ENCODE data around the gene ETHE1.

DNA sequence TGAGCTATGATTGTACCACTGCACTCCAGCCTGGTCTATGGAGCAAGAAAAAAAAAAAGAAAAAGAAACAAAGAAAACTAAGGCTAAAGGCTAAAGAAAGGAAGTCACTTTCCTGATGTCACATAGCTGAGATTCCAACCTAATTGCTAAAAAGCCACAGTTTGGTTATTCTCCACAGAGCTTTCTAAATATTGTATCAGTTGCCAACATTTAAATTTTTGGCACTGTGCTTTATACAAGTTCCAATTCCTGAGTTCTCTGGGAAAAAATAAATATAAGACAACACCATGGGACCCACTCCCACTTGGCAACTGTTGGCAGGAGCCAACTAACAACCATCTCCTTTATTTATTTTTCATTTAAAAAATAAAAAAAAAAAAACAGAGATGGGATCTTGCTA is 50.4 kb downstream of the ETHE1 start:
- TF ChIP-seq, protein P1, sequence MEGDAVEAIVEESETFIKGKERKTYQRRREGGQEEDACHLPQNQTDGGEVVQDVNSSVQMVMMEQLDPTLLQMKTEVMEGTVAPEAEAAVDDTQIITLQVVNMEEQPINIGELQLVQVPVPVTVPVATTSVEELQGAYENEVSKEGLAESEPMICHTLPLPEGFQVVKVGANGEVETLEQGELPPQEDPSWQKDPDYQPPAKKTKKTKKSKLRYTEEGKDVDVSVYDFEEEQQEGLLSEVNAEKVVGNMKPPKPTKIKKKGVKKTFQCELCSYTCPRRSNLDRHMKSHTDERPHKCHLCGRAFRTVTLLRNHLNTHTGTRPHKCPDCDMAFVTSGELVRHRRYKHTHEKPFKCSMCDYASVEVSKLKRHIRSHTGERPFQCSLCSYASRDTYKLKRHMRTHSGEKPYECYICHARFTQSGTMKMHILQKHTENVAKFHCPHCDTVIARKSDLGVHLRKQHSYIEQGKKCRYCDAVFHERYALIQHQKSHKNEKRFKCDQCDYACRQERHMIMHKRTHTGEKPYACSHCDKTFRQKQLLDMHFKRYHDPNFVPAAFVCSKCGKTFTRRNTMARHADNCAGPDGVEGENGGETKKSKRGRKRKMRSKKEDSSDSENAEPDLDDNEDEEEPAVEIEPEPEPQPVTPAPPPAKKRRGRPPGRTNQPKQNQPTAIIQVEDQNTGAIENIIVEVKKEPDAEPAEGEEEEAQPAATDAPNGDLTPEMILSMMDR (IDR thresholded peaks at IDR 0.05; ENCODE audit: borderline replicate concordance, extremely low read depth, low read length, poor library complexity, severe bottlenecking), result no peak
- no peak for TF ChIP-seq EZH2 (IDR thresholded peaks at IDR 0.05; ENCODE audit: borderline replicate concordance, low read depth, low read length, severe bottlenecking)
